ENCODE data around the gene CARS2.

The CARS2 gene

GRCh38 chr13:110630566-110631119 lies 75.3 kb downstream of the CARS2 start:
- no peak overlapping the region for H3K4me3 ChIP-seq (ENCODE audit: low read length in 2 of 2)
- no peaks in the 10 kb centered on the region for H3K9me3 ChIP-seq (ENCODE audit: control insufficient read depth in 2 of 2, low read length in 2 of 2)
- no peak overlapping the region for H3K27ac ChIP-seq (ENCODE audit: low read depth in 2 of 2, low read length in 2 of 2)
- peaks cover 4 to 7% of the 10 kb centered on the region in 2 donors for H3K4me1 ChIP-seq (ENCODE audit: control insufficient read depth in 2 of 2, insufficient read depth in 2 of 2, low read length in 2 of 2)
- no peaks in the 10 kb centered on the region for H3K27me3 ChIP-seq (ENCODE audit: control insufficient read depth in 2 of 2, insufficient read depth in 2 of 2, low read length in 2 of 2)
- no peak overlapping the region for H3K9ac ChIP-seq (ENCODE audit: low read depth in 1 of 2, low read length in 2 of 2)
- H3K36me3 ChIP-seq (ENCODE audit: control insufficient read depth in 2 of 2, insufficient read depth in 2 of 2, low read length in 2 of 2), result peaks cover 48 to 54% of the 10 kb centered on the region in 2 donors

- Histone ChIP-seq H3K36me3 (ENCODE audit: control insufficient read depth in 2 of 2, insufficient read depth in 2 of 2, low read length in 2 of 2) (peaks cover 45 to 48% of the 10 kb centered on the region in 2 donors), H3K27ac (ENCODE audit: low read depth in 2 of 2, low read length in 2 of 2) (no peak overlapping the region)
Observed at GRCh38 chr13:110629735-110630134, 76.2 kb downstream of the CARS2 start.

GRCh38 chr13:110628952-110629701 lies 76.8 kb downstream of the CARS2 start:
- no peaks in the 10 kb centered on the region for H3K9me3 ChIP-seq (ENCODE audit: control insufficient read depth in 2 of 2, low read length in 2 of 2)
- no peaks in the 10 kb centered on the region for H3K27me3 ChIP-seq (ENCODE audit: control insufficient read depth in 2 of 2, insufficient read depth in 2 of 2, low read length in 2 of 2)
- H3K9ac ChIP-seq (ENCODE audit: low read depth in 1 of 2, low read length in 2 of 2), result no peak overlapping the region
- H3K4me3 ChIP-seq (ENCODE audit: low read length in 2 of 2), result no peak overlapping the region
- H3K36me3 ChIP-seq (ENCODE audit: control insufficient read depth in 2 of 2, insufficient read depth in 2 of 2, low read length in 2 of 2), result peaks cover 40 to 45% of the 10 kb centered on the region in 2 donors
- H3K27ac ChIP-seq (ENCODE audit: low read depth in 2 of 2, low read length in 2 of 2), result peak overlapping the region in 1 of 2 donors; percentile 32
- peaks cover 7 to 16% of the 10 kb centered on the region in 2 donors for H3K4me1 ChIP-seq (ENCODE audit: control insufficient read depth in 2 of 2, insufficient read depth in 2 of 2, low read length in 2 of 2)

More at GRCh38 chr13:110629735-110630134, 76.2 kb downstream of the CARS2 start:
- no peaks in the 10 kb centered on the region for H3K9me3 ChIP-seq (ENCODE audit: control insufficient read depth in 2 of 2, low read length in 2 of 2)
- H3K27me3 ChIP-seq (ENCODE audit: control insufficient read depth in 2 of 2, insufficient read depth in 2 of 2, low read length in 2 of 2), result no peaks in the 10 kb centered on the region
- H3K4me1 ChIP-seq (ENCODE audit: control insufficient read depth in 2 of 2, insufficient read depth in 2 of 2, low read length in 2 of 2), result peaks cover 7 to 16% of the 10 kb centered on the region in 2 donors
- no peak overlapping the region for H3K9ac ChIP-seq (ENCODE audit: low read depth in 1 of 2, low read length in 2 of 2)
- no peak overlapping the region for H3K4me3 ChIP-seq (ENCODE audit: low read length in 2 of 2)

- peaks cover 40 to 44% of the 10 kb centered on the region in 2 donors for H3K36me3 ChIP-seq (ENCODE audit: control insufficient read depth in 2 of 2, insufficient read depth in 2 of 2, low read length in 2 of 2)
- peak overlapping the region in 1 of 2 donors; percentile 32 for H3K27ac ChIP-seq (ENCODE audit: low read depth in 2 of 2, low read length in 2 of 2)
- H3K4me3 ChIP-seq (ENCODE audit: low read length in 2 of 2), result no peak overlapping the region
- H3K27me3 ChIP-seq (ENCODE audit: control insufficient read depth in 2 of 2, insufficient read depth in 2 of 2, low read length in 2 of 2), result no peaks in the 10 kb centered on the region
- H3K9me3 ChIP-seq (ENCODE audit: control insufficient read depth in 2 of 2, low read length in 2 of 2), result no peaks in the 10 kb centered on the region
- peaks cover 7 to 16% of the 10 kb centered on the region in 2 donors for H3K4me1 ChIP-seq (ENCODE audit: control insufficient read depth in 2 of 2, insufficient read depth in 2 of 2, low read length in 2 of 2)
- H3K9ac ChIP-seq (ENCODE audit: low read depth in 1 of 2, low read length in 2 of 2), result no peak overlapping the region
Observed at GRCh38 chr13:110628477-110628793, 77.5 kb downstream of the CARS2 start.

- Histone ChIP-seq H3K36me3 (ENCODE audit: control insufficient read depth in 2 of 2, insufficient read depth in 2 of 2, low read length in 2 of 2) (peaks cover 41 to 49% of the 10 kb centered on the region in 2 donors), H3K4me1 (ENCODE audit: control insufficient read depth in 2 of 2, insufficient read depth in 2 of 2, low read length in 2 of 2) (peaks cover 7 to 16% of the 10 kb centered on the region in 2 donors)
Observed at GRCh38 chr13:110627761-110628476, 78.0 kb downstream of the CARS2 start.

GRCh38 chr13:110627351-110627750 lies 78.6 kb downstream of the CARS2 start:
- H3K27ac ChIP-seq (ENCODE audit: low read depth in 2 of 2, low read length in 2 of 2), result no peak overlapping the region

More at GRCh38 chr13:110627761-110628476, 78.0 kb downstream of the CARS2 start:
- no peak overlapping the region for H3K27ac ChIP-seq (ENCODE audit: low read depth in 2 of 2, low read length in 2 of 2)
- no peak overlapping the region for H3K9ac ChIP-seq (ENCODE audit: low read depth in 1 of 2, low read length in 2 of 2)
- H3K27me3 ChIP-seq (ENCODE audit: control insufficient read depth in 2 of 2, insufficient read depth in 2 of 2, low read length in 2 of 2), result no peaks in the 10 kb centered on the region
- no peaks in the 10 kb centered on the region for H3K9me3 ChIP-seq (ENCODE audit: control insufficient read depth in 2 of 2, low read length in 2 of 2)
- H3K4me3 ChIP-seq (ENCODE audit: low read length in 2 of 2), result no peak overlapping the region

DNA sequence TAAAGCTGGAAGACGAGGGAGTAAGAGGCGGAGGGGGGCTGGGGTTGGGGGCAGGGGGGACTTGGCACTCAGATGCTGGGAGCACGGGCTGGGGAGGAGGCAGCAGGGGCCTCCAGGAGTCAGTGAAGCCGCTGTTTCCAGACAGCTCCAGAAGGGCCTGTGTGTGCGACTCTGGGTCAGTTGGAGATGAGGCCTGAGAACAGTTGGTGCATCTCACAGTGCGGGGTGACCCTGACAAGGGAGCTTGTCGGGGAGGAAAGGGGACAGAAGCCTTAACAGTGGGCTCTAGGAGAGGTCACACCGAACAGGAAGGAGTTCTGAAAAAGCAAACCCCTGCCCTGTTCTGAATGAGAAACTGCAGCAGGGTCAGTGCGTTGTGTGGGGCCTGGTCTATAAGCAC lies 79.4 kb downstream of the CARS2 start:
- H3K36me3 ChIP-seq (ENCODE audit: control insufficient read depth in 2 of 2, insufficient read depth in 2 of 2, low read length in 2 of 2), result peaks cover 46 to 55% of the 10 kb centered on the region in 2 donors
- no peaks in the 10 kb centered on the region for H3K27me3 ChIP-seq (ENCODE audit: control insufficient read depth in 2 of 2, insufficient read depth in 2 of 2, low read length in 2 of 2)
- peaks cover 7 to 16% of the 10 kb centered on the region in 2 donors for H3K4me1 ChIP-seq (ENCODE audit: control insufficient read depth in 2 of 2, insufficient read depth in 2 of 2, low read length in 2 of 2)
- H3K27ac ChIP-seq (ENCODE audit: low read depth in 2 of 2, low read length in 2 of 2), result peak overlapping the region; percentile 75 to 82
- no peak overlapping the region for H3K4me3 ChIP-seq (ENCODE audit: low read length in 2 of 2)
- no peaks in the 10 kb centered on the region for H3K9me3 ChIP-seq (ENCODE audit: control insufficient read depth in 2 of 2, low read length in 2 of 2)
- H3K9ac ChIP-seq (ENCODE audit: low read depth in 1 of 2, low read length in 2 of 2), result no peak overlapping the region

More at GRCh38 chr13:110627351-110627750, 78.6 kb downstream of the CARS2 start:
- Histone ChIP-seq H3K27me3 (ENCODE audit: control insufficient read depth in 2 of 2, insufficient read depth in 2 of 2, low read length in 2 of 2) (no peaks in the 10 kb centered on the region), H3K9me3 (ENCODE audit: control insufficient read depth in 2 of 2, low read length in 2 of 2) (no peaks in the 10 kb centered on the region), H3K4me1 (ENCODE audit: control insufficient read depth in 2 of 2, insufficient read depth in 2 of 2, low read length in 2 of 2) (peaks cover 7 to 16% of the 10 kb centered on the region in 2 donors), H3K4me3 (ENCODE audit: low read length in 2 of 2) (no peak overlapping the region), H3K9ac (ENCODE audit: low read depth in 1 of 2, low read length in 2 of 2) (no peak overlapping the region), H3K36me3 (ENCODE audit: control insufficient read depth in 2 of 2, insufficient read depth in 2 of 2, low read length in 2 of 2) (peaks cover 46 to 55% of the 10 kb centered on the region in 2 donors)

GRCh38 chr13:110625771-110626321 lies 80.1 kb downstream of the CARS2 start:
- Histone ChIP-seq H3K27me3 (ENCODE audit: control insufficient read depth in 2 of 2, insufficient read depth in 2 of 2, low read length in 2 of 2) (no peaks in the 10 kb centered on the region), H3K9me3 (ENCODE audit: control insufficient read depth in 2 of 2, low read length in 2 of 2) (no peaks in the 10 kb centered on the region), H3K27ac (ENCODE audit: low read depth in 2 of 2, low read length in 2 of 2) (peak overlapping the region; percentile 75 to 82), H3K36me3 (ENCODE audit: control insufficient read depth in 2 of 2, insufficient read depth in 2 of 2, low read length in 2 of 2) (peaks cover 41 to 52% of the 10 kb centered on the region in 2 donors), H3K9ac (ENCODE audit: low read depth in 1 of 2, low read length in 2 of 2) (peak overlapping the region; percentile 24 to 40), H3K4me3 (ENCODE audit: low read length in 2 of 2) (peak overlapping the region in 1 of 2 donors; percentile 7), H3K4me1 (ENCODE audit: control insufficient read depth in 2 of 2, insufficient read depth in 2 of 2, low read length in 2 of 2) (peaks cover 7 to 16% of the 10 kb centered on the region in 2 donors)

- peak overlapping the region; percentile 24 to 40 for H3K9ac ChIP-seq (ENCODE audit: low read depth in 1 of 2, low read length in 2 of 2)
- peaks cover 7 to 16% of the 10 kb centered on the region in 2 donors for H3K4me1 ChIP-seq (ENCODE audit: control insufficient read depth in 2 of 2, insufficient read depth in 2 of 2, low read length in 2 of 2)
- no peaks in the 10 kb centered on the region for H3K9me3 ChIP-seq (ENCODE audit: control insufficient read depth in 2 of 2, low read length in 2 of 2)
- peak overlapping the region in 1 of 2 donors; percentile 7 for H3K4me3 ChIP-seq (ENCODE audit: low read length in 2 of 2)
- peak overlapping the region; percentile 75 to 82 for H3K27ac ChIP-seq (ENCODE audit: low read depth in 2 of 2, low read length in 2 of 2)
- peaks cover 39 to 48% of the 10 kb centered on the region in 2 donors for H3K36me3 ChIP-seq (ENCODE audit: control insufficient read depth in 2 of 2, insufficient read depth in 2 of 2, low read length in 2 of 2)
- H3K27me3 ChIP-seq (ENCODE audit: control insufficient read depth in 2 of 2, insufficient read depth in 2 of 2, low read length in 2 of 2), result no peaks in the 10 kb centered on the region
Observed at GRCh38 chr13:110624766-110625756, 80.9 kb downstream of the CARS2 start.
